GM12891 (cell line): Measurements from ENCODE around the gene ZNF154.

Experiments
- PAX5 ChIP-seq: IDR thresholded peaks from 2 replicates; pipeline ENCODE4 v1.6.1; 2011; ENCODE audit warnings: low read length, moderate library complexity, mild to moderate bottlenecking; ENCODE audit not compliant: insufficient read depth, severe bottlenecking
- POLR2A ChIP-seq: IDR thresholded peaks from 2 replicates; pipeline ENCODE4 v1.6.1; 2011; ENCODE audit warnings: low read depth, low read length, control low read depth
- POLR2AphosphoS5 ChIP-seq: IDR thresholded peaks from 2 replicates; pipeline ENCODE4 v1.6.1; 2011; ENCODE audit warnings: low read depth, low read length, control low read depth
- POU2F2 ChIP-seq: IDR thresholded peaks from 2 replicates; pipeline ENCODE4 v1.6.1; 2011; ENCODE audit warnings: low read depth, mild to moderate bottlenecking, control low read depth, low read length, moderate library complexity
- SPI1 ChIP-seq: IDR thresholded peaks from 2 replicates; pipeline ENCODE4 v1.6.1; 2011; ENCODE audit warnings: low read depth, low read length, control low read depth
- TAF1 ChIP-seq: IDR thresholded peaks from 2 replicates; pipeline ENCODE4 v1.6.1; 2011; ENCODE audit warnings: low read depth, low read length, control low read depth

DNA sequence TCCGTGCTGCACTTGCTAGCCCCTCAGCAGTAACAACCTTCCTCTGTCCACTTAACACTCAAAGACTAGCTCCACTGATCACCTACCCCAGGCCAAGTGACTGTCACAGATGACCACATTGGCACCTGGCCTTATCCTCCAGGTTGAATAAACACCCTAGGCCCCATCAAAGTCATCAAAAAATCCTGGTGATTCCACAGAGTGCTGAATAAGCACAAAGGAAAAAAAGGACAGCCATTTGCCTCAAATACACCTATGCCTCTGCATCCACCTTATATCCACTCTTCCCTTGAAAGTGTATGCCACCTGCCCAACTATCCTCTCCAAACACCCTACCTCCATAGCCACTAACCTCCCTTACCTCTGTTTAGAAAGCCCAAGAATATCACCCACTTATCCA, 2.7 kb downstream of the ZNF154 start:
- TF ChIP-seq POLR2A (no peak), POU2F2 (no peak), PAX5 (no peak), POLR2AphosphoS5 (no peak), TAF1 (no peak), SPI1 (no peak)
